Osteoblast (primary cell): ENCODE measurements around the gene MIGA1. TPM values are rescaled to one million over a fixed set of nuclear protein-coding genes. Genes with fewer than 3 reads are reported as not detected.

Source experiments
- DNase-seq: peaks from one replicate; pipeline ENCODE4 v3.0.0; 2011; ENCODE audit warnings: low spot score, mixed read lengths; ENCODE audit not compliant: insufficient read length; ENCODE audit errors: missing footprints
- H2AFZ ChIP-seq: 2 replicates; pipeline ENCODE4 v1.6.0; 2011; ENCODE audit warnings: mild to moderate bottlenecking, low read length
- H3K27ac ChIP-seq: 2 replicates; pipeline ENCODE4 v1.5.1; 2011; ENCODE audit warnings: mild to moderate bottlenecking, low read depth, low read length, moderate library complexity
- H3K27me3 ChIP-seq: 2 replicates; pipeline ENCODE4 v1.6.0; 2012; ENCODE audit warnings: mild to moderate bottlenecking, control low read depth, inconsistent platforms, low read length, moderate library complexity; ENCODE audit not compliant: insufficient read depth
- H3K36me3 ChIP-seq: 2 replicates; pipeline ENCODE4 v1.5.1; 2011; ENCODE audit warnings: mild to moderate bottlenecking, low read length, control low read depth, moderate library complexity; ENCODE audit not compliant: insufficient read depth
- H3K4me1 ChIP-seq: 2 replicates; pipeline ENCODE4 v1.5.1; 2011; ENCODE audit warnings: mild to moderate bottlenecking, low read length, control low read depth, moderate library complexity; ENCODE audit not compliant: insufficient read depth
- H3K4me2 ChIP-seq: 2 replicates; pipeline ENCODE4 v1.6.0; 2011; ENCODE audit warnings: mild to moderate bottlenecking, low read length; ENCODE audit not compliant: insufficient read depth
- H3K4me3 ChIP-seq: fragments of 200-600 bp; sonication (generic); 3 replicates; pipeline ENCODE4 v1.5.1; 2012; ENCODE audit warnings: mild to moderate bottlenecking, low read length, inconsistent platforms; ENCODE audit not compliant: insufficient read depth
- H3K79me2 ChIP-seq: 2 replicates; pipeline ENCODE4 v1.6.0; 2012; ENCODE audit warnings: mild to moderate bottlenecking, low read length, control low read depth, inconsistent platforms; ENCODE audit not compliant: insufficient read depth
- H3K9me3 ChIP-seq: 2 replicates; pipeline ENCODE4 v1.5.1; 2011; ENCODE audit warnings: low read depth, low read length, control low read depth
- H4K20me1 ChIP-seq: 2 replicates; pipeline ENCODE4 v1.6.0; 2012; ENCODE audit warnings: mild to moderate bottlenecking, low read length, control low read depth; ENCODE audit not compliant: insufficient read depth
- total RNA-seq: library from RNA; depleted of rRNA; stranded (reverse); fragments of >200 nt; gene quantifications from 2 replicates; pipeline ENCODE4 v1.2.3, GENCODE V29; 2012
- TF ChIP-seq, protein P1 (sequence below): IDR thresholded peaks from 2 replicates; pipeline ENCODE4 v1.5.1; 2011; ENCODE audit warnings: mild to moderate bottlenecking, low read depth, low read length, moderate library complexity; ENCODE audit errors: extremely low read depth

MIGA1 gene
- total RNA-seq, 1 donor, result 13.8 TPM

GRCh38 chr1:77831976-77832711, 52.7 kb downstream of the MIGA1 start:
- TF ChIP-seq, protein P1, sequence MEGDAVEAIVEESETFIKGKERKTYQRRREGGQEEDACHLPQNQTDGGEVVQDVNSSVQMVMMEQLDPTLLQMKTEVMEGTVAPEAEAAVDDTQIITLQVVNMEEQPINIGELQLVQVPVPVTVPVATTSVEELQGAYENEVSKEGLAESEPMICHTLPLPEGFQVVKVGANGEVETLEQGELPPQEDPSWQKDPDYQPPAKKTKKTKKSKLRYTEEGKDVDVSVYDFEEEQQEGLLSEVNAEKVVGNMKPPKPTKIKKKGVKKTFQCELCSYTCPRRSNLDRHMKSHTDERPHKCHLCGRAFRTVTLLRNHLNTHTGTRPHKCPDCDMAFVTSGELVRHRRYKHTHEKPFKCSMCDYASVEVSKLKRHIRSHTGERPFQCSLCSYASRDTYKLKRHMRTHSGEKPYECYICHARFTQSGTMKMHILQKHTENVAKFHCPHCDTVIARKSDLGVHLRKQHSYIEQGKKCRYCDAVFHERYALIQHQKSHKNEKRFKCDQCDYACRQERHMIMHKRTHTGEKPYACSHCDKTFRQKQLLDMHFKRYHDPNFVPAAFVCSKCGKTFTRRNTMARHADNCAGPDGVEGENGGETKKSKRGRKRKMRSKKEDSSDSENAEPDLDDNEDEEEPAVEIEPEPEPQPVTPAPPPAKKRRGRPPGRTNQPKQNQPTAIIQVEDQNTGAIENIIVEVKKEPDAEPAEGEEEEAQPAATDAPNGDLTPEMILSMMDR, result no peak
- Histone ChIP-seq H2AFZ (no peak overlapping the region), H3K27ac (peak overlapping the region; percentile 98), H3K4me3 (peak overlapping the region; percentile 34), H3K4me2 (peak overlapping the region; percentile 83), H3K9me3 (no peaks in the 10 kb centered on the region), H3K27me3 (no peaks in the 10 kb centered on the region), H4K20me1 (no peaks in the 10 kb centered on the region), H3K79me2 (no peaks in the 10 kb centered on the region), H3K36me3 (no peaks in the 10 kb centered on the region), H3K4me1 (peaks cover 53% of the 10 kb centered on the region)
- DNase-seq, result peak; percentile 61

GRCh38 chr1:77832901-77833300, 53.5 kb downstream of the MIGA1 start:
- Histone ChIP-seq H4K20me1 (no peaks in the 10 kb centered on the region), H3K4me2 (peak overlapping the region; percentile 83), H3K36me3 (no peaks in the 10 kb centered on the region), H3K9me3 (no peaks in the 10 kb centered on the region), H3K4me1 (peaks cover 53% of the 10 kb centered on the region), H3K27ac (peak overlapping the region; percentile 98), H3K4me3 (no peak overlapping the region), H3K27me3 (no peaks in the 10 kb centered on the region), H2AFZ (no peak overlapping the region), H3K79me2 (peaks cover 3% of the 10 kb centered on the region)
- TF ChIP-seq, protein P1, result no peak
- peak; percentile 51 for DNase-seq

DNA sequence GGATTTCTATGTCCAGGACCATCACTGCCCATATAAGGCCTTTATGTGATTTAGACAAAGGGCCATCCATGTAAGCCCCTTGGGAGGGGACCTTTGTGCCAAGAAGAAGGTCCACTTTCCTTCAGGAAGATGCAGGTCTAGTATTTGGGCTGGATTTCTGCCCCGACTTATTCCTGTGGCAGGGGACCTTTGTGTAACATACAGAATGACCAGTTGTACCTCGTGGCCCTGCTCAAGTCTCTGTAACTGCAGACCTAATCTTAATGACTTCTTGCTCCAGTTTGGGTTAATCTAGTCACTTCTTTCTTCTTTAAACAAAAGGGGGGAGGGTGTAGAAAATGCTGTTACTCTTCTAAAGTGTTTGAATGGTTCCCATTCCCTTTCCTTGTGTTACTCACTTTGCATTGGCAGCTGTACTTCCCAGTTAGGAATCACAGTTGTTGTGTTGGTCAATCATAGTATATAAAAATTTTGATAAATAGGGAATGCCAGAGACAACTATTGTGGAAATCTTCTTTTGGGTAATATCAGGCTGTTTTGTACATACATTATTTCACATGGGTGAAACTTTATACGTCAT, 54.2 kb downstream of the MIGA1 start:
- peaks cover 4% of the 10 kb centered on the region for H3K79me2 ChIP-seq
- no peaks in the 10 kb centered on the region for H3K27me3 ChIP-seq
- H3K27ac ChIP-seq, result peak overlapping the region; percentile 98
- no peaks in the 10 kb centered on the region for H3K36me3 ChIP-seq
- TF ChIP-seq, protein P1, result no peak
- no peak overlapping the region for H3K4me3 ChIP-seq
- H3K4me2 ChIP-seq, result peak overlapping the region; percentile 33
- H3K9me3 ChIP-seq, result no peaks in the 10 kb centered on the region
- peaks cover 53% of the 10 kb centered on the region for H3K4me1 ChIP-seq
- H2AFZ ChIP-seq, result no peak overlapping the region
- no peak for DNase-seq
- no peaks in the 10 kb centered on the region for H4K20me1 ChIP-seq

DNA sequence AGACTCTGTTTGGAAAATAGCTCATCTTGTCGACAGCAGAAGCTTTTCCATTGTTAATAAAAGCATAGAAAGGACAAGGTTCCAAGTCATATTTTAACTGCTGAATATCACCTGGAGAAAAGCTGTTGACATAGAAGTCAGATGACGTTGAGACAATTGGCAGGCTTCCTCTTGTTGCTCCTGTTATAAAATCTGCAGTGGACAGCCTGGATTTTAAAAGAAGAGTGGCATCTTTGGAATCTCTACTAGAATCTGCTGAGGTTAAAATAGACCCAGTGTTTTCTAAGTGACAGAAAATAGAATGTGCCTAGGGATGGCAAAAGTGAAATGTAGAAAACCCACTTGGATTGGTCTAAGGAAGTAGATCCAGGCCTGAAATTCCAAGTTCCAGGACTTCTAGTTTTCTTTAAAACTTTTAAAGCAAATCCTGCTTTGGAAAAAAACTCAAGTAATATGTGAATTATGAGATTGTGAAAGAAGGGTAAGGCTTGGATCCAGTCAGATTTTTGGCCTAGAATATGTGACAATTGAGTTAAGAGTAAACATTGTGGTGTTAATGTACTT, 55.4 kb downstream of the MIGA1 start:
- H3K4me3 ChIP-seq, result no peak overlapping the region
- peaks cover 4% of the 10 kb centered on the region for H3K79me2 ChIP-seq
- H3K27ac ChIP-seq, result peak overlapping the region; percentile 98
- TF ChIP-seq, protein P1, result no peak
- H2AFZ ChIP-seq, result no peak overlapping the region
- peaks cover 53% of the 10 kb centered on the region for H3K4me1 ChIP-seq
- no peaks in the 10 kb centered on the region for H4K20me1 ChIP-seq
- DNase-seq, result peak; percentile 60
- H3K36me3 ChIP-seq, result no peaks in the 10 kb centered on the region
- H3K27me3 ChIP-seq, result no peaks in the 10 kb centered on the region
- no peaks in the 10 kb centered on the region for H3K9me3 ChIP-seq
- peak overlapping the region; percentile 52 for H3K4me2 ChIP-seq
